Raji (cell line): Measurements from ENCODE around the gene RUNX3.

ENCODE experiments used
- POLR2A ChIP-seq: IDR thresholded peaks from 2 replicates; pipeline ENCODE4 v1.6.1; 2011; ENCODE audit warnings: low read depth, low read length, control low read depth; ENCODE audit not compliant: insufficient read depth

RUNX3 gene

DNA sequence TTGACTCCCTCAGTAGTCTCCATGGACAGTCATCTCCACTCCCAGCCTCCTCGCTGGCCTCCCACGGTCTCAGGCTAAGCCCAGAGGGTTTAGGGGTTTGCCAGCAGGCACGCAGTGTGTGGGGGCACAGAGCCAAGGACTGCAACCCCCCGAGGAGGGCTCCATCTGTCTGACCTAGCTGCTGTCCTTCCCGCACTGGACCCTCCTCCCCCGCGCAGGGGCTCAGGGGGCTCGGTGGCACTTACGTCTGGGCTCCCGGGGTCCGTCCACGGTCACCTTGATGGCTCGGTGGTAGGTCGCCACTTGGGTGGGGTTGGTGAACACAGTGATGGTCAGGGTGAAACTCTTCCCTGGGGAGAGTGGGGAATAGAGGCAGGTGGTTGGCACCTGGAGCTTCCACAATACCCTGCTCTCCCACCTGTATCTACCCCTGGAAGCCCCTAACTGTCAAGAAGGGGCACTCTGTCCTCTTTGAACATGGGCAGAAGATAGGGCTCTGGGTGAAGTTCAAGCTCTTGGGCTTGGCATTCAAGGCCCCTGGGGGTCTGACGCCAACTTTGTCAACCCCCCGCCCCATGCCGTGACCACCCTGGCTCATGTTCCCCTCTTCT is 11.0 kb downstream of the RUNX3 start:
- TF ChIP-seq POLR2A: no peak

DNA sequence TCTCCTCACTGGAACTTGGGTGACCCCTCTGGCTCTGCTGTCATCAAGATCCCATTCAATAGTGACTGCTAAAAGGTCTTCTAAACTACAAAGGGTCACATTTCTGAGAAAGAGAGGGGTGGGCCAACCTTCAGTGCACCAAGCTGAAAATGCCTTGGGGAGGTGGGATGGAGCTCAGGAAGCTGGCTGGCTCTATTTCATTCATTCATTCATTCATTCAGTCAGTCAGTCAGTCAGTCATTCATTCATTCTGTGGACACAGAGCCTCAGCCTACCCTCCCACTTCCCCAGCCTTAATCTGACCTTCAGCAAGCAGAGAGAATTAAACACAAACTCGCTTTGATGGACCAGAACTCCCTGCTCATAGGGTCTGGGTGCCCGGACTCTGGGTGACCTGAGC is 11.7 kb downstream of the RUNX3 start:
- no peak for TF ChIP-seq POLR2A

DNA sequence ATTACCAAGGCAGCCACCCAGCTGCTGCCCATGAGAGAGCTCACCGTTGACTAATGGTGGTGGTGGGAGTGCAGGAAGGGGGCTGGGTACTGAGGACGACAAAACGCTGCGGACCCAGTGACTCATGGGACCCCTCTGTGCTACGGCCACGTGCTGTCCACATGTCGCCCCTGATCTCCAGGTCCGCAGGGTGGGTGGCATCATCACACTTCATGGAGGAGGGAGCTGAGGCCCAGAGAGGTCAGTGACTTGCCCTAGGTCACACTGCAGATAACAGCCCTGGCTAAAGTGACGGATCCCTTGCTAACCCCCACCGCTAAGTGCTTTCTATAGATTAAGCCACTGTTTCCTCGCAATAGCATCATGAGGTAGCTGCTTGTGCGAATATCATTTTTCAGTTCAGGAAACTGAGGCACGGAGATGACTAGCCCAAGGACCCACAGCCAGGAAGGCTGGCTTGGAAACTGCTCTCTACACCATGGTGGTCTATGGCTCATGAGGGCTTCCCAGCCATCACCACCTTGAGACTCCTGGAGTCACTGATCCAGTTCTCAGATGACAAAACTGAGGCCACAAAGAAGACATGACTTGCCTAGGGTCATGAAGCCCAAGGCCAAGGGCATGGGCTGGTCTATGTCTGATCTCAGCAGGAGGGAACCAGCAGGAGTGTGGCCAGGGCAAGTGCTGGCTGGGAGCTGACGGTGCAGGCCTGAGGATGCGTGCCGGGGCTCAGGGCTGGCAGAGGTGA is 12.6 kb downstream of the RUNX3 start:
- TF ChIP-seq POLR2A: no peak

DNA sequence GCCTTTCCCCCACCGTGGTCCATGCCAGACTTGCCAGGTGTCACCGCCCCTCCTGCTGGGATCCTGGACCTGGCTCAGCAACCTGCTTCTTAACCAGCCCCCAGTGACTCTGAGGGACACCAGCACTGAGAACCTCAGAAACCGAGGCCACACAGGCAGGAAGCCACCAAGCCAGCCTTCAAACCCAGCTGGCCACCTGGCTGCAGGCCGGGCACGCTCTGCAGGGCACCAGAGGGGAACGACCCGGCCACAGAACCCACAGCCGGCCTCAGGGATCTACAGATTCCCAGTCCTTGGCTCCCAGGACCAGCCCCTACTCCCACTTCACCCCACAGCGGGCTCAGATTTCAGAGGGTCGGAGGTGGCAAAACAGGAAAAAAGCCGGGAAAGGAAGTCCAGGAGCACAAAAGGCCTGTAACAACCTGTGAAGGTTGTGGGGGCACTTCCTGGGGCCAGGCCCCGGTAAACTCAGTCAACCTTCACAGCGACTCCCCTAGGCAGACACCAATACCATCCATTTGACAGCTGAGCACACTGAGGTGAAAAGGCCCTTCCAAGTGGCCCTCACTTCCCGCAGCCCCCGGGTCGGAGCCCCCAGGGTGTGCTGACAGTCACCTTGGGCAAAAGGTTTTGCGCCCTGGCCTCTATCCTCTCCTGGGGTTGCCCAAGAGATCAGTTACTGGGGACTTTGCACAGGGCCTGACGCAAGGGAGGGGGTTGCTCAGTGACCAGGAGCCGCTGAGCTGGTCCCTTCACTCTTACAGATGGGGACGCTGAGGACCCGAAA is 14.1 kb downstream of the RUNX3 start:
- TF ChIP-seq POLR2A: no peak

DNA sequence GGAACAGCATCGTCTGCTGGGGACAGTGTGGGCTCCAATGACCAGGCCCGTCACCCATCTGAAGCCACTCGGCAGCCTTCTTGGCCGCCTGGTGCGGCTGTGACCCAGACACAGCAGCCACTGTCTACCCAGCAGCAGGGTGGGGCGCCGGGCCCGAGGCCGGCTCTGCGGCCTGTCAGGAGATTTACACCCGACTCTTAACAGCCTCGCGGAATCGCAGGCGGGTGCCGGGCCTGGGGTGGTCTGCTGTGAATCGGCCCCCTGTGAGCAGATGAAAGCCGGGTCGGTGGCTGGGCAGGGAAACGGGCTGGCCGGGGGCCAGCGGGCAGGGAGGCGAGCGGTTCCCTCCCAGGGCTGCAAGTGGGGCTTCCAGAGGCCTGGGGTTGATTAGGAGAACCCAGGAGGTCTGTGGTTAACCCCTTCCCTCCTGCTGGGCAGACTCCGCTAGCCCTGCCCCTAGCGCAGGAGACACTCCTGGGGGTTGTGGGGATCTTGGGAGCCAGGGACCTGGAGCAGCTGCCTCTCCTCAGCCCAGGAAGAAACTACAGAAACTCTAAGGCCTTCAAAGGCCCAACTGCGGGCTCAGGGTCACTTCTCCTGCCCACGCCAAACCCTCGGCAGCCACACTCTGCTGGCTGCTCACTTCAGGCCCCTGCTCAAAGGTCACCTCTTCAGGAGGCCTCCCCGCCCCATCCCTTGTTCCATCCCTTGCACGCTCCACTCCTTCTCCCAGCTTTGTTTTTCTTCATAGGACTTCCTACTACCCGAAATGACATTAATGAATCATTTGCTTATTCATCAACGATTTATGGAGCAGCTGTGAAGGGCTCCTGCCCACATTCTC is 15.6 kb downstream of the RUNX3 start:
- no peak for TF ChIP-seq POLR2A

DNA sequence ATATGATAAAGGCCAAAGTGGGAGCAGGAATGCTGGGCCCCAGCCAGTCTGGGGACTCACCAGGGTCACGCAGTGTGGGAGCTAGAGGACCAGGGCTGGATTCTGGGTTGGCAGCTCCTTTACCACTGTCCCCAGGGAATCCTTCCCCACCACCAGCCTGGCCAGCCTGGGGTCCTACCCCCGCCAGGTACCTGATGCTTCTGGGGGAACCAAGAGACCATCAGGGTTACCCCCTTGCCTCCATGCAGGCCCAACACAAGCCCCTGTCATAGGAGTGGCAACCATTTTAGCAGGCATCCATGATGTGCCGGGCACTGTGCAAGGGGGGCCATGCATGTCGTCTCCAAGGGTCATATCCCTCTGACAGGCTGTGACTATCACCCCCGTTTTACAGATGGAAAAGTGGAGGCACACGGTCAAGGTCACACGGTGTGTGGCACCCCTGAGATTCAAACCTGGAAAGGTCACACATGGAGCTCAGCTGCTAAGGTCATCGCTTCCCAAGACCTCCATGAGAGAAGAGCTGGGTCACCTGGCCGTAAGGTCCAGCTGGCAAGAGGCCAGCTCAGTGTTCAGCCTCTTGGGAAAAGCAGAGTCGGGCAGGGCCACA is 16.4 kb downstream of the RUNX3 start:
- no peak for TF ChIP-seq POLR2A

DNA sequence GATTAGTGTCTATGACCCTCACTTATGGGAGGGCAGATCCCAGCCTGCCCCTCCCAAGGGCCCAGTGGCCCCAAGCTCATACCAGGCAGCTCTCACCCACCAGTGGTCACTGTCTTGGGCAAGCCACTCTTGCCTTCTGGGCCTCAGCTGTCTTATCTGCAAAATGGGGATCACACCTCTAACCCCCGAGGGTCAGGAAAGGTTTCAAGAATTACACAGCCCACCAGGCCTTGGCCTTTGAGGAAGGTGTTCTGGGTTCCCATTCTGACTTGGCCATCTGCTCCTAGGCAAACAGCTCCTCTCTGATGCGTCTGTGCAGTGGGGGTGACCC is 16.8 kb downstream of the RUNX3 start:
- no peak for TF ChIP-seq POLR2A

DNA sequence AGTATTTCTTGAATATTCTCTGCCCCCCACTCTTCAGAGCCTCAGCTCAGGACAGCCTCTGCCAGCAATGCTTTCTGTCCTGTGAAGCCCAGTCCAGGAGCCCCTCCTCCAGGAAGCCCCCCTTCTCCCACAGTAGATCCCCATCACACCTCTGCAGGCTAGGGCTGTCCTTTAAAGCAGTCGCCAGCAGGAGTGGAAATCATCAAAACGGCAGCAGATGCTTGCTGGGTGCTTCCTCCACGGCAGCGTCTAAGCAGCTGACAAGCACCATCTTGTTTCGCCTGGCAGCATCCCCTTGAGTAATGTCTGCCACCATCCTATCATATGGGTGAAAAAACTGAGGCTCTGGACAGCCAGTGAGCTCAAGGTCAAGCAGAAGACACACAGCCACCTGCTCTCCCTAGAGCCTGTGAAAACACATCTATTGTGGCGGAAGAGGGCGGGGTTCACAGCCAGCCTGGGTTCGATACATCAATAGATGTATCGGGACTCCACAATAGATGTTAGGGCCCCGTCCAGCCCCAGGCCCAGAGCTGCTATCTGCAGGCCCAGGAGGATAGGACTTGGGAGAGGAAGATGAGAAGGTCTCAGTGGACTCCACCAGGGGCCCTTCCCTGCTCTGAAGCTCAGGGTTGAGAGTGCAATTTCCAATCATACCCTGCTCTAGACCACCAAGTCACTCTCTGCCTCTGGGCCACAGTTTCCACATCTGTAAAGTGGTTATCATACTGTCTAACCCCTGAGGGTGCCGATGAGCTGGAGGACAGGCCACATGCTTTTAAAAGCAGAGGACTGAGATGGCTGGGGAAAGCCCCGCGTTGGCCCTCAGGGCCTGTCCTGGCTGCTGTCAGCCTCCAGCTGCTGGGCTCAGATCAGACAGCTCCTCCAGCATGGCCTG is 17.5 kb downstream of the RUNX3 start:
- no peak for TF ChIP-seq POLR2A

DNA sequence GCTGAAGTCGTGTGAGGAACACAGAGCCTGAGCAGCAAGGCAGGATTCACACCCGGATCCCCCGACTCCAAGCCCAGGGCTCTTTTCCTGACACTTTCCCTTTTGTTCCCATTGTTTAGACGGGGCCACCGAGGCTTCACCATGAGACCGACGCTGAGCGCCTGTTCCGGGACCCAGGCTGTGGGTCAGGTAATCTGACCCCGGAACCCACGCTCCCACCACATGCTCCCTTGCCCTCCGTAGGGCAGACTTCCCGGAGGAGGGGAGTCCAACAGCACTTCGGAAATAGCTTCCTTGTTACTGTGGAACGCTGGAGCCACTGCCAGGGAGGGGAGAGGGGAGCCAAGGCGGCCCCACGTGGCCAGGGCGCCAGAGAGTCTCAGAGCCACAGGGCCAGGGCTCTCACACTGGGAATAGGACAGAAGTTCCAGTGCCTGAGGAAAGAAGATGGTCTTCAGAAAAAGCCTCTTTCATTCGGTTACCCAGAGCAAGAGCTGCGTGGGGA is 18.4 kb downstream of the RUNX3 start:
- no peak for TF ChIP-seq POLR2A

DNA sequence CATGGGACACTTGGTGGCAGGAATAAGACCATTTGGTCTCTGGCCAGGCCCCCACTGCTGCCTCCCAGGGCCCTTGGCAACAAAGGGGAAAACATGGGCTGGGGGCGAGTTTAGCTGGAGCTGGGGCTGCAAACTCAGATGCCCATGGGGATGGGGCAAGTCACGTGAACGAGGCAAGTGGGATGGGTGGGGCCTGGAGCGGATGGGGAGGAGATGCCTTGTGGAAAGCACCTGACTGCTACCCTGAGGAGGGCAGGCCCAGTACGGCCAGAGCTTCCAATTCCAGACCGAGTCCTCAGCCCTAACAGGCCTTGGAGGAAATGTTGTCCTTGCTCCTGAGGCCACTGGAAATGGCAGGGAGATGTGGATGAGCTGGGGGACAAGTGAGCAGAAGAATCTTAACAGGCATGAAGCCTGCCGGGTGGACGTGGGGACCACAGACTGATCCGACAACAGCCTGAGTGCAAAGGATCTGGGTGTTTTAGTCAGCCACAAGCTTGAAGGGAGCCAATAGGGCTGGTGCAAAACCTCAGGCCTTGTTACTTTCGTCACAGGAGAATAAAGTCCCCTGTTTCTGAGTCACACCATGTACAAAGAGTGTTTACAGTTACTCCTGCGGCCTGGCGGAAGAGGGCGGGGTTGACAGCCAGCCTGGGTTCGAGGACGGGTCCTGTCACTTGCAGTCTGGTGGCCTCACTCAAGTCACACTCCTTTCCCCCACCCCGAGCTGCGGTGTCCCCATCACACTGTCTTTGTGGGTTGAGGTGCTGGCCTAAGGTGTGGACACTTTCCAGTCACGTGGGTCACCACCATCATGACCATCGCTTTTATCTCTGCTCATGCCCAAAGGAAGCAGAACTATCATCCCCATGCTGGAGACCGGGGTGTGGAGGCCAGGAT is 19.1 kb downstream of the RUNX3 start:
- no peak for TF ChIP-seq POLR2A

DNA sequence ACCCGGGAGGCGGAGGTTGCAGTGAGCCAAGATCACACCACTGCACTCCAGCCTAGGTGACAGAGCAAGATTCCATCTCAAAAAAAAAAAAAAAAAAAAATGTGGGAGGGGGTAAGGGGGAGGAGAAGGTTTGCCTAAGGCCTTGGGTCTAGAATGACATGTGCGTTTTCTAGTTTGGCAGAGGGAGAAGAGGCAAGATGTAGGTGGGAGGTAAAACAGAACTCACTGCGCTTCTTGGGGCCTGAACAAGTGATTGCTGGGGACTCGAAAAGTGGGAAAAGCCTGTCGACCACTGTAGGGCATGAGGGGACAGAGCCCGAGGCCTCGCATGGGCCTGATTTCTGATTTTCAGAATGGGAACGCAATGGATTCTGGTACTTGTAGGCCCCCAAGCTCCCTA is 19.9 kb downstream of the RUNX3 start:
- no peak for TF ChIP-seq POLR2A

DNA sequence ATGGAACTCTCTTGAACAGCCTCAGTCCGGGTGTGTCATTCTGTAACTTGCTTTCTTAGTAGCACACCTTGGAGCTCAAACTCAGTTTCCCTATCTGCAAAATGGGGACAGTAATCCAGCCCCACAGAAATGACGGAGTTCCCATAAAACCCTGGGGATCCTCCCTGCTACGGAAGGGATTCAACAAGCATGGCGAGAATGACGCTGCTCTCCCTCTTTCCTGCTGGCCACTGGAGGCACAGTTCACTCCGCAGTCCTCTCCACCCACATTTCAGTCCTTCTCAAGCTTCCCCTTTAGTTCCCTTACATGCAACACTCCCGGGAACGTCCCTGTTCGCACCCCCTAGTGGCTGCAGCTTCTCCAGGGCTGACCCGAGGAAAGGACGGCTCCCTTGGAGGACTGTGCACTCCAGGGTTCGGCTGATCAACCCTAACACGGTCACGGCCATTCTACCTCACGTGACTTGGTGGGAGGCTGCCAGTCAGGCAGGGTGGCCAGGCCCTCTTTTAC is 20.6 kb downstream of the RUNX3 start:
- TF ChIP-seq POLR2A: no peak

DNA sequence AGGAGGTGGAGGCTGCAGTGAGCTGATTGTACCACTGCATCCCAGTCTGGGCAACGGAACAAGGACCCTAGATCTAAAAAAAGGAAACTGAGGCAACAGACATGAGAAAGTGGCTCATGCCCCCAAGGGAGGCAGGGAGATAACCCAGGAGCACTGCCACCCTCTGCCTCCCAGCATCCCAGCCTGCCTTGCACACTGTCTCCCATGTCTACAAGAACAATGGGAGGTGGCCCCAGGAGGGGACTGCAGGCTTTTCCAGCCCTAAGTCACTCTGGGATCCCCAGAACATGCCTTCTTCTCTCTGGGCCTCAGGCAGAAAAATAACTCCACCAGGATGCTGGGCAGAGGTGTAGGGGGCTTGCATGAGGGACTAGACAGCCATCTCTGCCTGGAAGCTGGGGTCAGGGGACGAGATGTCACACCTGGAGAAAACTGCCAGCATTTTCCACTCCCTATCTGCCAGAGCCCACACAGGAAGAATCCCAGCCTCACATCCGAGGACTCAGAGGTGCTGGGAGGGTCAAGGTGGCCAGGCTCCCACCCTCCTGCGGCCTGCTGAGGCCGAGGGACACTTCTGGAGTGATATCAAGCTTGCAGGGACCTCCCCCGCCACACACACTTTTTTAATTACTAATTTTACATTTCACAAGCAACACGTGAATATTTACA is 21.4 kb downstream of the RUNX3 start:
- no peak for TF ChIP-seq POLR2A
